ENCODE results near the gene GGT6. TPM values are rescaled to one million over a fixed set of nuclear protein-coding genes. Genes with fewer than 3 reads are reported as not detected.
A peak's percentile ranks its signal among the peaks of the same experiment; 100 is the strongest.

The GGT6 gene
- total RNA-seq, 4 donors from 2014 or later: 64.6 to 187 (median 134) TPM

GRCh38 chr17:4531988-4532736, 28.2 kb downstream of the GGT6 start:
- H3K36me3 ChIP-seq: no peaks in the 10 kb centered on the region
- H3K9me3 ChIP-seq: no peaks in the 10 kb centered on the region
- no peak for DNase-seq (ENCODE audit: low spot score in 2 of 2)
- H3K27me3 ChIP-seq: no peaks in the 10 kb centered on the region
- no peak overlapping the region for H3K27ac ChIP-seq
- 90% methylated on average over 17 of the region's 17 CpGs for WGBS
- TF ChIP-seq POLR2AphosphoS5 (IDR thresholded peaks at IDR 0.05) (no peak), POLR2A (IDR thresholded peaks at IDR 0.05) (no peak), EP300 (IDR thresholded peaks at IDR 0.05) (no peak)
- peaks cover 47% of the 10 kb centered on the region for H3K4me1 ChIP-seq
- no peak overlapping the region for H3K4me3 ChIP-seq

GRCh38 chr17:4530799-4531730, 29.3 kb downstream of the GGT6 start:
- 59% methylated on average over 22 of the region's 30 CpGs for WGBS
- Histone ChIP-seq H3K4me3 (no peak overlapping the region), H3K4me1 (peaks cover 36% of the 10 kb centered on the region), H3K27me3 (no peaks in the 10 kb centered on the region), H3K27ac (peak overlapping the region; percentile 30), H3K36me3 (no peaks in the 10 kb centered on the region), H3K9me3 (no peaks in the 10 kb centered on the region)
- DNase-seq (ENCODE audit: low spot score in 2 of 2): no peak
- TF ChIP-seq POLR2A (IDR thresholded peaks at IDR 0.05) (no peak), POLR2AphosphoS5 (IDR thresholded peaks at IDR 0.05) (no peak), EP300 (IDR thresholded peaks at IDR 0.05) (no peak), CTCF (IDR thresholded peaks at IDR 0.05) (no peak)

- Histone ChIP-seq H3K27ac (no peak overlapping the region), H3K27me3 (no peaks in the 10 kb centered on the region), H3K4me3 (no peak overlapping the region), H3K36me3 (no peaks in the 10 kb centered on the region), H3K9me3 (no peaks in the 10 kb centered on the region), H3K4me1 (peaks cover 21% of the 10 kb centered on the region)
- DNase-seq (ENCODE audit: low spot score in 2 of 2): no peak
- WGBS: 79% methylated on average over 13 of the region's 13 CpGs
- TF ChIP-seq POLR2A (IDR thresholded peaks at IDR 0.05): no peak
- TF ChIP-seq EP300 (IDR thresholded peaks at IDR 0.05): no peak
- TF ChIP-seq CTCF (IDR thresholded peaks at IDR 0.05): no peak
- TF ChIP-seq POLR2AphosphoS5 (IDR thresholded peaks at IDR 0.05): no peak
These were observed 30.7 kb downstream of the GGT6 start for GRCh38 chr17:4529533-4530152.

GRCh38 chr17:4527566-4528125, 32.7 kb downstream of the GGT6 start:
- no peaks in the 10 kb centered on the region for H3K36me3 ChIP-seq
- no peaks in the 10 kb centered on the region for H3K9me3 ChIP-seq
- H3K4me3 ChIP-seq: no peak overlapping the region
- H3K27ac ChIP-seq: peak overlapping the region; percentile 2
- peaks cover 1% of the 10 kb centered on the region for H3K4me1 ChIP-seq
- WGBS: 61% methylated on average over 12 of the region's 12 CpGs
- TF ChIP-seq EP300 (IDR thresholded peaks at IDR 0.05) (no peak), POLR2A (IDR thresholded peaks at IDR 0.05) (no peak), CTCF (IDR thresholded peaks at IDR 0.05) (no peak), POLR2AphosphoS5 (IDR thresholded peaks at IDR 0.05) (no peak)
- no peak for DNase-seq (ENCODE audit: low spot score in 2 of 2)
- no peaks in the 10 kb centered on the region for H3K27me3 ChIP-seq

- DNase-seq (ENCODE audit: low spot score in 2 of 2): no peak
- no peak overlapping the region for H3K4me3 ChIP-seq
- H3K27me3 ChIP-seq: no peaks in the 10 kb centered on the region
- TF ChIP-seq CTCF (IDR thresholded peaks at IDR 0.05) (no peak), POLR2A (IDR thresholded peaks at IDR 0.05) (no peak), EP300 (IDR thresholded peaks at IDR 0.05) (no peak), POLR2AphosphoS5 (IDR thresholded peaks at IDR 0.05) (no peak)
- H3K4me1 ChIP-seq: peaks cover 3% of the 10 kb centered on the region
- H3K27ac ChIP-seq: peak overlapping the region; percentile 2
- WGBS: 56% methylated on average over 1 of the region's 1 CpG
- no peaks in the 10 kb centered on the region for H3K36me3 ChIP-seq
- no peaks in the 10 kb centered on the region for H3K9me3 ChIP-seq
These were observed 33.2 kb downstream of the GGT6 start for GRCh38 chr17:4527134-4527533.
